B cell (primary cell): Measurements from ENCODE around the gene GABRR2.

Experiments used
- EZH2 ChIP-seq: IDR thresholded peaks from 2 replicates; pipeline ENCODE4 v1.6.1; 2012; ENCODE audit warnings: borderline replicate concordance, low read depth, mild to moderate bottlenecking, moderate library complexity, low read length; ENCODE audit not compliant: insufficient read depth, poor library complexity, severe bottlenecking
- TF ChIP-seq, protein P1 (sequence below): fragments of 200-600 bp; IDR thresholded peaks from one replicate; pipeline ENCODE4 v1.8.0; 2022; ENCODE audit warnings: antibody characterized with exemption, mild to moderate bottlenecking

DNA sequence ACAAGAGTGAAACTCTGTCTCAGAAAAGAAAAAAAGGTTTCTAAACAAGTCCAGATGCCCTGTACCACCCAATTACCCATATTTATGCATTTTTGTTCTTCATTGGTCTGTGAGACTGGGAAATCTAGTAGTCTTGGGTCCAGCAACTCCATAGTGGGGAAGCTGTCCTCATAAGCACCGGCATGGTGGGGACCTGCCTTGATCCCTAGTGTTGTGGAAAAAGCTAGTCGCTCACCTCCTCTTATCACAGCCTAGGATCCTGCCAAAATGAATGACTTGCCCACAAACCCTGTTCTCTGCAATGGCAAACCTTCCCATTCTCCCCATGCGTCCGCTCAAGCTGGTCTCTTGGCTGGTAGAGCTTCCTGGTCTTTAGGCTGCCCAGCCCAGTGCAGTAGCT is 59.7 kb downstream of the GABRR2 start:
- TF ChIP-seq EZH2 = no peak
- TF ChIP-seq, protein P1, sequence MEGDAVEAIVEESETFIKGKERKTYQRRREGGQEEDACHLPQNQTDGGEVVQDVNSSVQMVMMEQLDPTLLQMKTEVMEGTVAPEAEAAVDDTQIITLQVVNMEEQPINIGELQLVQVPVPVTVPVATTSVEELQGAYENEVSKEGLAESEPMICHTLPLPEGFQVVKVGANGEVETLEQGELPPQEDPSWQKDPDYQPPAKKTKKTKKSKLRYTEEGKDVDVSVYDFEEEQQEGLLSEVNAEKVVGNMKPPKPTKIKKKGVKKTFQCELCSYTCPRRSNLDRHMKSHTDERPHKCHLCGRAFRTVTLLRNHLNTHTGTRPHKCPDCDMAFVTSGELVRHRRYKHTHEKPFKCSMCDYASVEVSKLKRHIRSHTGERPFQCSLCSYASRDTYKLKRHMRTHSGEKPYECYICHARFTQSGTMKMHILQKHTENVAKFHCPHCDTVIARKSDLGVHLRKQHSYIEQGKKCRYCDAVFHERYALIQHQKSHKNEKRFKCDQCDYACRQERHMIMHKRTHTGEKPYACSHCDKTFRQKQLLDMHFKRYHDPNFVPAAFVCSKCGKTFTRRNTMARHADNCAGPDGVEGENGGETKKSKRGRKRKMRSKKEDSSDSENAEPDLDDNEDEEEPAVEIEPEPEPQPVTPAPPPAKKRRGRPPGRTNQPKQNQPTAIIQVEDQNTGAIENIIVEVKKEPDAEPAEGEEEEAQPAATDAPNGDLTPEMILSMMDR = no peak
